ENCODE measurements around the gene ZNF557. TPM values are rescaled to one million over a fixed set of nuclear protein-coding genes. Genes with fewer than 3 reads are reported as not detected.
"Not testable (repeated sequence)": the region's sequence is repeated elsewhere in the genome, so short reads cannot be mapped to it uniquely, and the experiment has no call there.

The ZNF557 gene
- polyA plus RNA-seq (2011; rRNA removed) (3.1 and 3.8 TPM in 2 replicates), polyA minus RNA-seq (2011; rRNA and poly(A)+ RNA removed) (16.3 and 20.3 TPM in 2 replicates)

GRCh38 chr19:7069042-7069903, at the start of gene ZNF557:
ZNF557 (plus strand) TSS chr19:7069703; CDS start chr19:7075075, 5,372 bp downstream.
- no peaks in the 10 kb centered on the region for H3K27me3 ChIP-seq (ENCODE audit: control insufficient read depth, insufficient read depth, low read length)
- ChIA-PET CTCF (interaction anchor here (1.0 kb wide), 1 partner anchor 12 kb away, joined by 4 read pairs; no protein-coding TSS in a partner anchor), POLR2A (interaction anchor here (0.6 to 1.0 kb wide), 3 partner anchors 23 to 328 kb away, joined by 3 to 4 read pairs (median 4); no protein-coding TSS in a partner anchor)
- H3K36me3 ChIP-seq (ENCODE audit: control insufficient read depth, insufficient read depth, low read length) = peaks cover 11% of the 10 kb centered on the region
- no peak for TF ChIP-seq CTCF (IDR thresholded peaks at IDR 0.05; ENCODE audit: insufficient read depth, low read depth, low read length)
- DNase-seq (ENCODE audit: low read depth) = peak; percentile 78
- peak within 1 kb of the TSS; percentile 86 for H3K4me3 ChIP-seq (ENCODE audit: low read depth, low read length)

GRCh38 chr19:7021331-7021730, 48.2 kb upstream of the ZNF557 start, which contains the start of gene MBD3L2B:
MBD3L2B (minus strand) TSS chr19:7021431; CDS start chr19:7021397, 34 bp downstream.
- POLR2A ChIA-PET; H3K4me3 ChIP-seq (ENCODE audit: low read depth, low read length); CTCF ChIA-PET; DNase-seq (ENCODE audit: low read depth); H3K36me3 ChIP-seq (ENCODE audit: control insufficient read depth, insufficient read depth, low read length); H3K27me3 ChIP-seq (ENCODE audit: control insufficient read depth, insufficient read depth, low read length): not testable (repeated sequence)

- CTCF ChIA-PET = not testable (repeated sequence)
These were observed 40.7 kb upstream of the ZNF557 start for GRCh38 chr19:7028790-7029189.

GRCh38 chr19:7030278-7030677, 39.2 kb upstream of the ZNF557 start, which contains the start of gene MBD3L5:
MBD3L5 (plus strand) TSS chr19:7030578; CDS start chr19:7030612, 34 bp downstream.
- H3K4me3 ChIP-seq (ENCODE audit: low read depth, low read length); H3K36me3 ChIP-seq (ENCODE audit: control insufficient read depth, insufficient read depth, low read length); H3K27me3 ChIP-seq (ENCODE audit: control insufficient read depth, insufficient read depth, low read length); CTCF ChIA-PET; POLR2A ChIA-PET; DNase-seq (ENCODE audit: low read depth): not testable (repeated sequence)

More at GRCh38 chr19:7028790-7029189, 40.7 kb upstream of the ZNF557 start:
- H3K4me3 ChIP-seq (ENCODE audit: low read depth, low read length); H3K36me3 ChIP-seq (ENCODE audit: control insufficient read depth, insufficient read depth, low read length); DNase-seq (ENCODE audit: low read depth); H3K27me3 ChIP-seq (ENCODE audit: control insufficient read depth, insufficient read depth, low read length); POLR2A ChIA-PET: not testable (repeated sequence)

GRCh38 chr19:7040079-7040478, 29.4 kb upstream of the ZNF557 start, which contains the start of gene MBD3L4:
MBD3L4 (minus strand) TSS chr19:7040179; CDS start chr19:7040144, 35 bp downstream.
- H3K36me3 ChIP-seq (ENCODE audit: control insufficient read depth, insufficient read depth, low read length); POLR2A ChIA-PET; H3K27me3 ChIP-seq (ENCODE audit: control insufficient read depth, insufficient read depth, low read length); H3K4me3 ChIP-seq (ENCODE audit: low read depth, low read length); CTCF ChIA-PET; DNase-seq (ENCODE audit: low read depth): not testable (repeated sequence)

- H3K4me3 ChIP-seq (ENCODE audit: low read depth, low read length); POLR2A ChIA-PET; DNase-seq (ENCODE audit: low read depth); H3K27me3 ChIP-seq (ENCODE audit: control insufficient read depth, insufficient read depth, low read length); CTCF ChIA-PET; H3K36me3 ChIP-seq (ENCODE audit: control insufficient read depth, insufficient read depth, low read length): not testable (repeated sequence)
These were observed 27.9 kb upstream of the ZNF557 start for GRCh38 chr19:7041563-7041962.

GRCh38 chr19:7049021-7049420, 20.5 kb upstream of the ZNF557 start, which contains the start of gene MBD3L2:
MBD3L2 (plus strand) TSS chr19:7049321; CDS start chr19:7049374, 53 bp downstream.
- POLR2A ChIA-PET; CTCF ChIA-PET; H3K4me3 ChIP-seq (ENCODE audit: low read depth, low read length); H3K27me3 ChIP-seq (ENCODE audit: control insufficient read depth, insufficient read depth, low read length); DNase-seq (ENCODE audit: low read depth); H3K36me3 ChIP-seq (ENCODE audit: control insufficient read depth, insufficient read depth, low read length): not testable (repeated sequence)

GRCh38 chr19:7051421-7051820, 18.1 kb upstream of the ZNF557 start:
- H3K36me3 ChIP-seq (ENCODE audit: control insufficient read depth, insufficient read depth, low read length); CTCF ChIA-PET; H3K4me3 ChIP-seq (ENCODE audit: low read depth, low read length); DNase-seq (ENCODE audit: low read depth); POLR2A ChIA-PET; H3K27me3 ChIP-seq (ENCODE audit: control insufficient read depth, insufficient read depth, low read length): not testable (repeated sequence)

- POLR2A ChIA-PET; CTCF ChIA-PET; H3K27me3 ChIP-seq (ENCODE audit: control insufficient read depth, insufficient read depth, low read length); DNase-seq (ENCODE audit: low read depth); H3K4me3 ChIP-seq (ENCODE audit: low read depth, low read length); H3K36me3 ChIP-seq (ENCODE audit: control insufficient read depth, insufficient read depth, low read length): not testable (repeated sequence)
These were observed 16.6 kb upstream of the ZNF557 start for GRCh38 chr19:7052896-7053295.

GRCh38 chr19:7054635-7055368, 14.7 kb upstream of the ZNF557 start:
- POLR2A ChIA-PET; H3K4me3 ChIP-seq (ENCODE audit: low read depth, low read length): not testable (repeated sequence)

GRCh38 chr19:7055679-7056078, 13.8 kb upstream of the ZNF557 start:
- POLR2A ChIA-PET; H3K36me3 ChIP-seq (ENCODE audit: control insufficient read depth, insufficient read depth, low read length); H3K4me3 ChIP-seq (ENCODE audit: low read depth, low read length); CTCF ChIA-PET; H3K27me3 ChIP-seq (ENCODE audit: control insufficient read depth, insufficient read depth, low read length); DNase-seq (ENCODE audit: low read depth): not testable (repeated sequence)

More at GRCh38 chr19:7054635-7055368, 14.7 kb upstream of the ZNF557 start:
- H3K27me3 ChIP-seq (ENCODE audit: control insufficient read depth, insufficient read depth, low read length); CTCF ChIA-PET; H3K36me3 ChIP-seq (ENCODE audit: control insufficient read depth, insufficient read depth, low read length); DNase-seq (ENCODE audit: low read depth): not testable (repeated sequence)
